Ureter (tissue), 1 donor: ENCODE results near the gene TMEM132E. TPM values are rescaled to one million over a fixed set of nuclear protein-coding genes. Genes with fewer than 3 reads are reported as not detected.

Source experiments
- DNase-seq: peaks from one replicate; pipeline ENCODE4 v3.0.0-alpha.2; 2020; ENCODE audit warnings: low spot score
- total RNA-seq: library from RNA; stranded (reverse); gene quantifications from one replicate; pipeline ENCODE4 v1.2.4, GENCODE V29; 2023
- donor health status: DM: yes; HTN: yes; CAD: no.

The TMEM132E gene
- total RNA-seq, 1 donor from 2014 or later, result 0.26 TPM

DNA sequence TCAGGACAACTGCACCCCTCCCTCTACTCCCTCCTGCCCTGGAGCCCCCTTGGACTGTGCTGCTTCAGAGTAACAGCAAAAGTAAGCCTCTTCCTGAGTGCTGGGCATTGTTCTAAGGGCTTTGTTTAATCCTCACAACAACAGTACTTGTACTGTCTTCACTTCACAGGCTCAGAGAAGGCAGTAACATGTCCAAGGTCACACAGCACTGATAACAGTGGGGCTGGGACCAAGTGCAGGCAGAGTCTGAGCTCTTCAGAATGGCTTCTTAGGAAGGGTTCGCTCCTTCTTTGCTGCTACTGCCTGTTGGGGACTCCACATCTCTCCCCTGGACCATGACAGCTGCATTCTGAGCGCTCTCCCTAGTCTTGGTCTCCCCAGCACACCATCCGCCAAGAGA, 24.6 kb downstream of the TMEM132E start:
- DNase-seq, result no peak

DNA sequence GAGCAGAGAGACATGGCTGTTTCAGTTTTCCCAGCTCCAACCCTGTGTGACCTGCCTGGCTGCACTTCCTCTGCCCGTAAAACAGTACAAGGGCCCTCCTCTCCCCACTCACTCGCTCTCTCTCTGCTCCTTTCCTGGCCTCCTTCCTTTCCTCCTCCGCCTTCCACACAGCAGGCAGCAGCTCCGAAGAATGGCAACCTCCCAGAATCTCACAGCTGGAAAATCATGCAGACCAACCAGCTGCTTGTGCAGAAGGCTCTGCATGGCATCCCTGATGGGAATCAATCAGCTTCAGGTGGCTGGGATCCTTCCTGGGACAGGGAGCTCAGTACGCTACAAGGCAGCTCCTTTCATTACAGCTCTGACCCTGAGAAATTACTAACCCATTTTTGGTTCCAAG, 27.4 kb downstream of the TMEM132E start:
- DNase-seq, result no peak

- DNase-seq, result no peak
Observed at GRCh38 chr17:34607917-34608316, 28.5 kb downstream of the TMEM132E start.

- no peak for DNase-seq
Observed at GRCh38 chr17:34609210-34609609, 29.8 kb downstream of the TMEM132E start.

GRCh38 chr17:34610039-34610438, 30.7 kb downstream of the TMEM132E start:
- no peak for DNase-seq

DNA sequence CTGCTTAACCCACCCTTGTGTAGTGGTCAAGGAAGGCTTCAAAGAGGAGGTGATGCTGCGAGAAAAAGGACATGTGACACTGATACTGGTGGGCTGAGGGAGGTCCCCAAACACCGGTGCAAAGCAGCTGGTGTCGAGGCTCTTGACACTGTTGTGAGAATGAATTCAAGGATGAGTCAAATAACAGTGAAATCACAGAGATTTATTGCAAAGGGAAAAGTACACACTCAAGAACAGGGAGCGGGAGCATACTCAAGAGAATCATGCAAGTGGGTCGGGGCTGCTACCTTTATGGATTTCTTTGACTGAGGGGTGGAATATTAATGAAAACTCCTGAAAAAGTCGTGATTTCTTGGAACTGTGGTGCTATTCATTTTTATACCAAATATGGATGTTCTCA, 31.1 kb downstream of the TMEM132E start:
- no peak for DNase-seq

- no peak for DNase-seq
Observed at GRCh38 chr17:34613064-34614019, 34.0 kb downstream of the TMEM132E start.

- no peak for DNase-seq
Observed at GRCh38 chr17:34614698-34615097, 35.3 kb downstream of the TMEM132E start.

GRCh38 chr17:34615326-34615725, 35.9 kb downstream of the TMEM132E start:
- DNase-seq, result no peak

GRCh38 chr17:34616148-34616547, 36.8 kb downstream of the TMEM132E start:
- no peak for DNase-seq

GRCh38 chr17:34617398-34617797, 38.0 kb downstream of the TMEM132E start:
- no peak for DNase-seq

GRCh38 chr17:34619687-34620217, 40.4 kb downstream of the TMEM132E start:
- no peak for DNase-seq

DNA sequence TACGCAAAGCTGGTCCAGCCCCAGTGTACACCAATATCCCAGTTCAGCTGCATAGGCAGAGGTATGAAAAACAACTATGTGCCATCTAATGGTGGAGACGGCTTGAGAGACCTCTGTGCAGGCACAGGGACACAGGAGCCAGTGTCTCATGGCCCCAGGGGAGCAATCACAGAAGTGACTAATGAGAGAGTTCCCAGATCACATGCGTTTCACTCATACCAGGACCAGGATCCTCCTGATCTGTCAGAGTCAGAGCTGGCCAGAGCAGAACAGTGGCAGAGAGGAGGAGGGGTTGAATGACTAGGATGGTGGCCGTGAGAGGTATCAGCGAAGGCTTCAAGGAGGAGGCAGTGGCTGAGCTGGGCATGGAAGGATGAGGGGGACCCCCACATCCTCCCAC, 41.1 kb downstream of the TMEM132E start:
- no peak for DNase-seq

GRCh38 chr17:34622862-34623623, 43.7 kb downstream of the TMEM132E start:
- DNase-seq, result no peak

GRCh38 chr17:34623856-34624766, 44.7 kb downstream of the TMEM132E start:
- DNase-seq, result no peak

GRCh38 chr17:34624767-34625383, 45.5 kb downstream of the TMEM132E start:
- no peak for DNase-seq

DNA sequence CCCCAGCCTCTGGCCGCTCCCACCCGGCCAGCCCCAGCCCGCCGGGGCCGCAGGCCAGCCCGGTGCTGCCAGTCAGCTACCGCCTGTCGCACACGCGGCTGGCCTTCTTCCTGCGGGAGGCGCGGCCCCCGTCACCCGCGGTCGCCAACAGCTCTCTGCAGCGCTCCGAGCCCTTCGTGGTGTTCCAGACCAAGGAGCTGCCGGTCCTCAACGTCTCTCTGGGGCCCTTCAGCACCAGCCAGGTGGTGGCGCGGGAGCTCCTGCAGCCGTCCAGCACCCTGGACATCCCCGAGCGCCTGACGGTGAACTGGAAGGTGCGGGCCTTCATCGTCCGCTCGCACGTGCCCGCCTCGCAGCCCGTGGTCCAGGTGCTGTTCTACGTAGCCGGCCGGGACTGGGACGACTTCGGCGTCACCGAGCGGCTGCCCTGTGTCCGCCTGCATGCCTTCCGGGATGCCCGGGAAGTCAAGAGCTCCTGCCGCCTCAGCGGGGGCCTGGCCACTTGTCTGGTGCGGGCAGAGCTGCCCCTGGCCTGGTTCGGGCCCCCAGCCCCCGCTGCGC, 46.8 kb downstream of the TMEM132E start:
- no peak for DNase-seq

GRCh38 chr17:34628879-34629278, 49.5 kb downstream of the TMEM132E start:
- no peak for DNase-seq

DNA sequence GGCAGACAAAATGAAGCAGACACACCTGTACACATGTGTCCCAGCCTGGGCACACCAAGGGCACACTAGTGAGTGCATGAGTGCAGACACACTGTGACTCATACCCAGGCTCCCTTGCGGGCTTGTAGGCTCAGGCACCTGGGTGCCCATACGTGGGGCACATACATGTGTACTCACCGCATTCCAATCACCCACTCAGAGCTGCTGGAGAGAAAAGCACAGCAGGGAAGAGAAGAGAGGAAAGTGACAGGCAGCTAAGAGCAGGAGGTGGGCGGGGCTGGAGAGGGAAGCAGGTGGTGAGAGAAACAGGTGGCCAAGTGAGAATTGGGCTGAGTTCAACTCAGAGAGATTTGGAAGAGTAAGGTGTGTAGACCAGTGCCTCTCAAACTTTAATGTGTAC, 54.0 kb downstream of the TMEM132E start:
- DNase-seq, result no peak

- no peak for DNase-seq
Observed at GRCh38 chr17:34633760-34634159, 54.4 kb downstream of the TMEM132E start.
